HT-29 (cell line): Measurements from ENCODE around the gene SLC4A8. TPM values are rescaled to one million over a fixed set of nuclear protein-coding genes. Genes with fewer than 3 reads are reported as not detected.
"Not testable (repeated sequence)": the region's sequence is repeated elsewhere in the genome, so short reads cannot be mapped to it uniquely, and the experiment has no call there.

Experiments
- DNase-seq: peaks from one replicate; pipeline ENCODE4 v3.0.0-alpha.2; 2015; ENCODE audit warnings: low spot score
- total RNA-seq: library from RNA; depleted of rRNA; stranded (reverse); fragments of >200 nt; shearing (Covaris generic); gene quantifications from 2 replicates; pipeline ENCODE4 v1.2.3, GENCODE V29; 2014

SLC4A8 gene
- total RNA-seq, 1 experiment from 2014 or later = not detected

DNA sequence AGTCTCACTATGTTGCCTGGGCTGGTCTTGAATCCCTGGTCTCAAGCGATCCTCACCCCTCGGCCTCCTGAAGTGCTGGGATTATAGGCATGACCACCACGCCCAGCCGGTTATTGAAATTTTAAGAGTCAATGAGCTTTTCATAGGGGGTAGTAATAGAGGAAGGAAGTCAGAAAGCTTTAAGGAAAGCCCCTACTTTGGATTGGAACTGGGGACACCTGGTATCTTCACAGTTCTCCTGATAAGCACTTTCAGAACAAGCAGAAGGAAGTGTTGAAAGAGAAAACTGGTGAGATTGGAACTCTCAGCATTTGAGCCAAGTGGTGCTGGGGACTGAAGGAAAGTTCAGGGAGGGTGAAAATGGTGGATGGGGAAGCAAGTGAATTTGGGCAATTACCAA, 5.1 kb downstream of the SLC4A8 start:
- DNase-seq = no peak

DNA sequence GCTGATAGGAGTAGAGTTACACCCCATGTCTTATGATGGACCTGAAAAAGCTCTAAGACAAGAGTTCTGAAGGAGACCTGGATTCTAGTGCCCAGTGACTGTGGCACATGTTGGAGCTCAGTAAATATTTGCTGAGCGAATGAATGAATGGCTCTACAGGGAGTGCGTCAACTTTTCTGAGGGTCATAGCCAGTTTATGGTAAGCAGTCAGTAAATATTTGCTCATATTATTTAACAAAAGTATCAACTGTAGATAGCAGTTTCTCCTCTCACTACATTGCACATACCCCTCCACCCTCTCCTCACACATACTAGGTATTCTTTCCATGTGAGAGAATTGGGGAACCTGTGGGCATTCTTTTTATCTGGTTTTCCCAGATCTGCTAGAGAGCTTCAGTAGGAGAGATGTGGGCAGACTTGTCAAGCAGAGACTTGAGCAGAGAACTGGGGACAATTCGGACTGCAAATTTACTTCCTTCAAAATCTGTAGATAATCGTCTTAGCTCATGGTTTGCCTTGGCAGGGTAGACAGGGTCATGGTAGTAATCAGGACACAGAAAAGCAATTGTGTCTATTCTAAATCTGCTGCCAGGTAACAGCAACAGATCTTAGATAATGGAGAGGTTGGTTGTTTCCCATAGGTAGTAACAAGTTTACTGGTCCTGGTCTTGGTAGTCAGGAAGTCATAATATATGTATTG, 5.7 kb downstream of the SLC4A8 start:
- DNase-seq = no peak

DNA sequence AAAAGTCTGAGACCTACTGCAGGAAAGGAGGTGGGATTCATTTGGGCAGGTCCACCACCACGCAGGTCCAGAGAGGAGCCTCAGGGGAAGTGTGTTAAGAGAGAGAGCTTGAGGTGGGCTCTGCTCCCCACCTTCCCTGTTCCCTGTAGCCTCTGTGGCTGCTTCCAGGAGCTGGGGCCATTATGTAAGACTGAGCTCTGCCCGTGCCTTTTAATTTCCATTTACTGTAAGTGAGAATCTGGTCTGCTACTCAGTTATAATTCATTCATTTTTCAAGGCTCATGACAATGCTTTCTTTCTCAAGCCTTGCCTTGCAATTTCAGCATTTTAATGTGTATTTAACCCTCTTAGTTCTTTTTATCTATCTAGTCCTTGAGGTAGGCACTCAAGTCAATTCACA, 8.3 kb downstream of the SLC4A8 start:
- DNase-seq = no peak

- DNase-seq = no peak
These were observed 9.7 kb downstream of the SLC4A8 start for GRCh38 chr12:51434305-51434704.

DNA sequence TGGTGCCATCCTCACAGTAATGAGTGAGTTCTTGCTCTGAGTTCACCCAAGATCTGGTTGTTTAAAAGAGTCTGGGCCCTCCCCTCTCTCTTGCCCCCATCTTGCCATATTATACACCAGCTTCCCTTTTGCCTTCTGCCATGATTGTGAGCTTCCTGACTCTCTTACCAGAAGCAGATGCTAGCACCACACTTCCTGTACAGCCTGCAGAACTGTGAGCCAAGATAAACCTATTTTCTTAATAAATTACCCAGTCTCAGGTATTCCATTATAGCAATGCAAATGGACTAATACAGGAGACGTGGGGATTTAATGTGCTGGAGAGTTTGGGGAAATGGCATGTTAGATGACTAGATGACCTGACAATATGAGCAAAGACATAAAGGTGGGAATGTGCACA, 12.8 kb downstream of the SLC4A8 start:
- no peak for DNase-seq

DNA sequence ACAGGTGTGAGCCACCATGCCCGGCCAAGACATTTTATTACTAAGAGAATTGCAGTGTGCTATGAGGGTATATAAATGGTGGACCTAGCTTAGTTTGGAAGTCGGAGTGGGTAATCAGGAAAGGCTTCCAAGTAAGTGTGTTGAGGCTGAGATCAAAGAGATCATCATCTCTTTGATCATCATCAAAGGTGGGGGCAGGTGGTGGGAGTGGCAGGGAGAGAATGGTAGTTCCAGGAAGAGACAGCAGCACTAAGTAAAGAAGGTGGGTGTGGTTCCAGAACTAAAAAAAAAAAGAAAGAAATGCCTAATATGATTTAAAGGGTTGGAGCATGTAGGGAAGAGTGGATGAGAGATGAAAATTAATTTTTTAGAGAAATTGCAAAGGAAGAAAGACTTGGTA, 14.7 kb downstream of the SLC4A8 start:
- no peak for DNase-seq

- DNase-seq = no peak
These were observed 17.0 kb downstream of the SLC4A8 start for GRCh38 chr12:51441583-51441982.

GRCh38 chr12:51442324-51442723, 17.7 kb downstream of the SLC4A8 start:
- DNase-seq = no peak

GRCh38 chr12:51443573-51443972, 18.9 kb downstream of the SLC4A8 start:
- DNase-seq = no peak

DNA sequence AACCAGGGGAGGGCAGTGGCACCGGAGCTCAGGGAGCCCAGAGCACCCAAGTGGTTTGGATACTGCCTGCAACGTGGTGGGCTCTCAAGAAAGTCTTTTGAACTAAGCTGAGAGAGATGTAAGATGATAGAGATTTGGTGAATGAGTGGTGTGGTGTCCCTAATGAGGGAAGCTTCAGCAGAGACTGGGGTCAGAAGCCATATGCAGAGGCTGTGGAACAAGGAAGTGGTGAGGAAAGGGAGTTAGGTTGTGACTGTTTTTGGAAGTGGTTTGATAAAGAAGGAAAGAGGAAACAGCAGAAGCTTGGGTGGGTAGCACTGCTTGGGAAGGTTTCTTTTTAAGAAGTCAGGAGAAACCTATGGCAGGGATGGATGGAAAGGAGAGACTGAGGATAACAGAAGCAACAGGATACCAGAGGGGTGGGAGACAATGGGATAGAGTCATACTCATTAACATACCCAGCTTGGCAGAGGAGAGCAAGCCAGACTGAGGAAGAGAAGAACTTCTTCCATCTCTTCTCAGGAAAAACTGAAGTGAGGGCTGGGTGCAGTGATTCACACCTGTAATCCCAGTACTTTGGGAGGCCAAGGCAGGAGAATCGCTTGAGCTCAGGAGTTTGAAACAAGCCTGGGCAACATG, 24.1 kb downstream of the SLC4A8 start:
- no peak for DNase-seq

DNA sequence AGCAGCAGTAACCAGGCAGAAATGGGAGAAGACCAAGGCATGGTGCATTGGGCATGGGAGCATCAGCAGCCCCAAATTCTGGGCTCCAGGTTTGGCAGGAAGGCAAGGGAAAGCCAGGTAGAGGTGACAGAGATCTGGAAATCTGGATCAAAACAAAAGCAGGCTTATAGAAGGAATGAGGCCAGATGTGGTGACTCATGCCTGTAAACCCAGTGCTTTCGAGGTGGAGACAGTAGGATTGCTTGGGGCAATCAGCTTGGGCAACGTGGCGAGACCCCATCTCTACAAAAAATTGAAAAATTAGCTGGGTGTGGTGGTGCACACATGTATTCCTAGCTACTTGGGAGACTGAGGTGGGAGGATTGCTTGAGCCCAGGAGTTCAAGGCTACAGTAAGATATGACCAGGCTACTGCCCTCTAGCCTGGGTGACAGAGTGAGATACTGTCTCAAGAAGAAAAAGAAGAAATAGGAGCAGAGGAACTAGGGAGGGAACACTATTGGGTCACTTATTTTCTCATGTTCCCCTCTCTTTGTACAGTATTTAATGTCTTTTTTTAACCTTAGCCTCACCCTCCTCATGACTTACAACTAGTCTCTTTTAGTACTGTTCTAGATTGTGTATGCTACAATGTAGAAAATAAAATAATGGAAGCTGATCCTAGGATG, 25.1 kb downstream of the SLC4A8 start:
- no peak for DNase-seq

- DNase-seq = no peak
These were observed 25.7 kb downstream of the SLC4A8 start for GRCh38 chr12:51450333-51450732.

GRCh38 chr12:51450806-51451205, 26.2 kb downstream of the SLC4A8 start:
- no peak for DNase-seq

DNA sequence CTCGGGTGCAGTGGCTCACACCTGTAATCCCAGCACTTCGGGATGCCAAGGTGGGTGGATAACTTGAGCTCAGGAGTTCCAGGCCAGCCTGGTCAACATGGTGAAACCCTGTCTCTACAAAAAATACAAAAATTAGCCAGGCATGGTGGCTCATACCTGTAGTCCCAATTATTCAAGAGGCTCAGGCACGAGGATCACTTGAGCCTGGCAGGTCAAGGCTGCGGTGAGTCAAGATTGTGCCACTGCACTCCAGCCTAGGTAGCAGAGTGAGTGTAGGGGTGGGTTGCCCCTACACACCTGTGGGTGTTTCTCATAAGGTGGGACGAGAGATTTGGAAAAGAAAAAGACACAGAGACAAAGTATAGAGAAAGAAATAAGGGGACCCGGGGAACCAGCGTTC, 29.4 kb downstream of the SLC4A8 start:
- DNase-seq = not testable (repeated sequence)

- DNase-seq = not testable (repeated sequence)
These were observed 30.4 kb downstream of the SLC4A8 start for GRCh38 chr12:51455050-51455449.

DNA sequence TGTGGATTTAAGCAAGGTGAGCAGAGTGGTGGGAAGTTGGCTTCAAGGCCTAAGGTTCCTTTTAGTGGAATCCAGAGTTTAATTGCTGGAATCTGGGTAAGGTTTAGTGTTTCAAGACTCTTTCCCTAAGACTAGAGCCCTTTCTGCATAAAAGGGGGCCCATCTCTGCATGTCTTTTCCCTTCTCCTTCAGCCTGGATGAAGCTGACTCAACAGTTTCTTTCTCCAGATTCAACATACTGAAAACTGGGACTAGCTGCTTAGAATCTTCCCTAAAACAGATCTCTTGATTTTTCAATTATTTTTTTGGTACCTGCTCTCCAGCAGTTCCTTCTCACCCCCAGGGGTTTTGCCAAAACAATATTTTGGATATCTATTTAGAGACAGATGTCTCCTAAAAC, 34.0 kb downstream of the SLC4A8 start:
- no peak for DNase-seq

DNA sequence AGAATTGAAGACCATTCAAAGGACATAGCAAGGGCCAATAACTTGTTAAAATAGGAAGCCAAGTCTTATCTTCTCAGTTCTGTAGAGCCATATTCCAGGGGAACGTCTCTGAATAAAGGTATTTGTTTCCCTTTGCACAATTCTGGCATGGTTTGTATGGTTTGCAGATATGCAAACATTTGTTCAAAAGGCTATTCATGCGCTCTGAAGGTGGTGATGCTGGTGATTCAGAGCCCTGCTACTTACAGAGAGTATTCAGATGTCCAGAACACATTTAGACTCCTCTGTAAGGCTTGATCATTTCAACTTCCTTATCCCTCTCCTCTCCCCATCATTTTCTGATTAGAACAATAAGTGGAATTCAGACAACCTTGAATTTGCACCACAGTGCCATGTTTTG, 35.9 kb downstream of the SLC4A8 start:
- DNase-seq = no peak

DNA sequence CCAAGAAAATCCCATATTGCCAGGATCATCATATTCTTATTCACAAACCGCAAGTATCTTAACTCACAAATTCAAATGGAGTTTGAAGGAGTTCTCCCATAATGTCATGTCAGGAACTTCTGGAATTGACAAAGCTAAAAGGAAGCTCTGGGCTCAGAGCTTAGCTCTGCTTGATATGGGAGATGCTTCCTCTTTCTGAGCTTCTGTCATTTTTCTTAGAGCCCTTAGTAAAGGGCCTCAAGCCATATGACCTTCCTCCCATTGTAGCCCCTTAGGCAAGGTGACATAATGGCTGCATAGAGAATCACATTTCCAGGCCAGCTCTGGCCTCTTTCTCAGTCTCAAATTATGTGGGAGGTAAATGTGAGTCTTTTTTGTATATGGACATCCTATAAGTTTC, 40.9 kb downstream of the SLC4A8 start:
- no peak for DNase-seq

GRCh38 chr12:51470116-51470515, 45.5 kb downstream of the SLC4A8 start:
- no peak for DNase-seq

GRCh38 chr12:51471111-51471864, 46.7 kb downstream of the SLC4A8 start:
- no peak for DNase-seq

- DNase-seq = no peak
These were observed 48.4 kb downstream of the SLC4A8 start for GRCh38 chr12:51472984-51473383.

DNA sequence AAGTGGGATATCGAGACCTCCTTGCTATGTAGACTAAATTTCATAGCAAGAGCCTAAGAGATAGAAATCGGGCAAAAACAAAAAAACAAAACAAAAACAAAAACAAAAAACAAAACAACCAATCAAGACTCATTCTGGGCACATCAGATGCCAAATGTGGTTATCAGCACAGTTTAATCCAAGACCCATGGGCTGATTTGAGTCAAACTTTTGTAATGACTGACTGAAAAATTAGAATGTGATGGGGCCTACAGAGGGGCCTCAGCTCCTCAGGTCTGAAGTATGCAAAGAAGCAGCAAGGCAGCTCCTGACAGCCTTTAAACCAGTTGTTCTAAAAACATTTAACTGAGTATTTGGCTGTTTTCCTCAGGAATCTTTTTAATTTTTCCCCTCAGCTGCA, 49.3 kb downstream of the SLC4A8 start:
- DNase-seq = no peak
